Gastroesophageal sphincter (tissue), 3 donors: Measurements from ENCODE around the gene AGBL5.

ENCODE experiments used
- POLR2A ChIP-seq, 2 donors: fragments of 450-650 bp; IDR thresholded peaks; one replicate each; pipeline ENCODE4 v1.6.1; 2017; ENCODE audit warnings: antibody characterized with exemption in 2 of 2, mild to moderate bottlenecking in 2 of 2, moderate library complexity in 1 of 2
- TF ChIP-seq, protein P1 (sequence below), 4 experiments: fragments of 200-600 bp in 2 of 4; fragments of 450-650 bp in 2 of 4; sonication (generic) in 1 of 4; IDR thresholded peaks; one replicate each; pipeline ENCODE4 v1.5.1; 2017 to 2019; ENCODE audit warnings: antibody characterized with exemption in 4 of 4, mild to moderate bottlenecking in 2 of 4, moderate library complexity in 2 of 4

DNA sequence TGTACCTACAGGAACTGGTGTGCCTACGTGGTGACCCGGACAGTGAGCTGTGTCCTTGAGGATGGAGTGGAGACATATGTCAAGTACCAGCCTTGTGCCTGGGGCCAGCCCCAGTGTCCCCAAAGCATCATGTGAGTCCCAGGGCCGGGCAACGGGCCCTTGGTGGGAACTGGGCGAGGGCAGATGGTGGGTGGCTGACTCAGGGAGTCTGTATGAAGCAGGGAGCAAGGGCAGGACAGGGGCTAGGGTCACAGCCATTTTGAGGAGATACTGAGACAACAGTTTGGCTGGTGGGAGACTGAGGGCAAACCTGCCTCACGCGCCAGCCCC, 28.6 kb downstream of the AGBL5 start:
- TF ChIP-seq, protein P1, sequence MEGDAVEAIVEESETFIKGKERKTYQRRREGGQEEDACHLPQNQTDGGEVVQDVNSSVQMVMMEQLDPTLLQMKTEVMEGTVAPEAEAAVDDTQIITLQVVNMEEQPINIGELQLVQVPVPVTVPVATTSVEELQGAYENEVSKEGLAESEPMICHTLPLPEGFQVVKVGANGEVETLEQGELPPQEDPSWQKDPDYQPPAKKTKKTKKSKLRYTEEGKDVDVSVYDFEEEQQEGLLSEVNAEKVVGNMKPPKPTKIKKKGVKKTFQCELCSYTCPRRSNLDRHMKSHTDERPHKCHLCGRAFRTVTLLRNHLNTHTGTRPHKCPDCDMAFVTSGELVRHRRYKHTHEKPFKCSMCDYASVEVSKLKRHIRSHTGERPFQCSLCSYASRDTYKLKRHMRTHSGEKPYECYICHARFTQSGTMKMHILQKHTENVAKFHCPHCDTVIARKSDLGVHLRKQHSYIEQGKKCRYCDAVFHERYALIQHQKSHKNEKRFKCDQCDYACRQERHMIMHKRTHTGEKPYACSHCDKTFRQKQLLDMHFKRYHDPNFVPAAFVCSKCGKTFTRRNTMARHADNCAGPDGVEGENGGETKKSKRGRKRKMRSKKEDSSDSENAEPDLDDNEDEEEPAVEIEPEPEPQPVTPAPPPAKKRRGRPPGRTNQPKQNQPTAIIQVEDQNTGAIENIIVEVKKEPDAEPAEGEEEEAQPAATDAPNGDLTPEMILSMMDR (IDR thresholded peaks at IDR 0.05) = no peak
- no peak for TF ChIP-seq POLR2A (IDR thresholded peaks at IDR 0.05)
